Activated CD4-positive, alpha-beta memory T cell treated with anti-CD3 and anti-CD28 coated beads, Interleukin-2, amount 10 ng/mL, durations not matched to agents 7 days and 5 days (primary cell): Measurements from ENCODE around the gene COPS3. TPM values are rescaled to one million over a fixed set of nuclear protein-coding genes. Genes with fewer than 3 reads are reported as not detected.

Source experiments
- CTCF ChIA-PET: fragments of 350-600 bp; sonication (Branson Sonifier 250); formaldehyde crosslinking; loops from one replicate; lab custom pipeline; 2021; ENCODE audit warnings: antibody characterized with exemption, inconsistent platforms; lab: Charles Lee
- POLR2A ChIA-PET: fragments of 350-600 bp; sonication (Branson Sonifier 250); formaldehyde crosslinking; loops from one replicate; lab custom pipeline; 2021; ENCODE audit warnings: antibody characterized with exemption; lab: Charles Lee
- DNase-seq: peaks from one replicate; pipeline ENCODE4 v3.0.0-alpha.2; 2020
- H3K27ac Mint-ChIP-seq: one replicate; pipeline ENCODE4 v1.8.0; 2021; ENCODE audit warnings: mild to moderate bottlenecking, mixed read lengths
- H3K27me3 Mint-ChIP-seq: one replicate; pipeline ENCODE4 v1.8.0; 2021; ENCODE audit warnings: mixed read lengths
- H3K36me3 Mint-ChIP-seq: one replicate; pipeline ENCODE4 v1.8.0; 2021; ENCODE audit warnings: low read depth, mixed read lengths
- H3K4me1 Mint-ChIP-seq: one replicate; pipeline ENCODE4 v1.8.0; 2021; ENCODE audit warnings: mixed read lengths
- H3K4me3 Mint-ChIP-seq: one replicate; pipeline ENCODE4 v1.8.0; 2021; ENCODE audit warnings: mild to moderate bottlenecking, mixed read lengths
- H3K9me3 Mint-ChIP-seq: one replicate; pipeline ENCODE4 v1.8.0; 2021; ENCODE audit warnings: mixed read lengths
- total RNA-seq, 2 experiments: library from RNA; stranded (reverse); gene quantifications; one replicate each; pipeline ENCODE4 v1.2.3, GENCODE V29; 2021

The COPS3 gene
- total RNA-seq, 2 experiments from 2014 or later, result 99.9 to 109 TPM

- DNase-seq, result peak; percentile 68
- ChIA-PET CTCF (interaction anchor here (0.7 to 1.6 kb wide), 4 partner anchors 9 to 64 kb away, joined by 3 read pairs; no protein-coding TSS in a partner anchor), POLR2A (interaction anchor here (0.8 to 6.3 kb wide), 15 partner anchors 10 to 218 kb away, joined by 3 to 49 read pairs (median 5); partner anchors contain the start of genes FLCN and MPRIP)
- Mint-ChIP-seq H3K4me1 (peaks cover 31% of the 10 kb centered on the region), H3K27me3 (no peaks in the 10 kb centered on the region), H3K4me3 (peak overlapping the region; percentile 83), H3K9me3 (no peaks in the 10 kb centered on the region), H3K27ac (peak overlapping the region; percentile 73), H3K36me3 (peaks cover 24% of the 10 kb centered on the region)
These were observed 75.5 kb downstream of the COPS3 start for GRCh38 chr17:17205368-17206123.

GRCh38 chr17:17204635-17205231, 76.3 kb downstream of the COPS3 start:
- no peaks in the 10 kb centered on the region for H3K9me3 Mint-ChIP-seq
- H3K27me3 Mint-ChIP-seq, result no peaks in the 10 kb centered on the region
- H3K36me3 Mint-ChIP-seq, result peaks cover 23% of the 10 kb centered on the region
- DNase-seq, result no peak
- ChIA-PET CTCF (interaction anchor here (1.1 to 1.3 kb wide), 2 partner anchors 27 to 63 kb away, joined by 3 read pairs; no protein-coding TSS in a partner anchor), POLR2A (interaction anchor here (0.8 to 6.3 kb wide), 10 partner anchors 10 to 162 kb away, joined by 3 to 49 read pairs (median 8); partner anchors contain the start of genes FLCN and MPRIP)
- H3K4me3 Mint-ChIP-seq, result peak overlapping the region; percentile 83
- H3K27ac Mint-ChIP-seq, result peak overlapping the region; percentile 73
- H3K4me1 Mint-ChIP-seq, result peaks cover 31% of the 10 kb centered on the region

GRCh38 chr17:17204041-17204591, 76.9 kb downstream of the COPS3 start:
- H3K4me1 Mint-ChIP-seq, result peaks cover 31% of the 10 kb centered on the region
- ChIA-PET POLR2A (interaction anchor here (1.3 to 6.3 kb wide), 5 partner anchors 9 to 31 kb away, joined by 3 to 49 read pairs (median 12); no protein-coding TSS in a partner anchor), CTCF (interaction anchor here (1.1 kb wide), 1 partner anchor 26 kb away, joined by 3 read pairs; no protein-coding TSS in a partner anchor)
- no peaks in the 10 kb centered on the region for H3K9me3 Mint-ChIP-seq
- H3K27ac Mint-ChIP-seq, result peak overlapping the region; percentile 73
- H3K27me3 Mint-ChIP-seq, result no peaks in the 10 kb centered on the region
- peaks cover 23% of the 10 kb centered on the region for H3K36me3 Mint-ChIP-seq
- H3K4me3 Mint-ChIP-seq, result peak overlapping the region; percentile 83
- no peak for DNase-seq

- Mint-ChIP-seq H3K9me3 (no peaks in the 10 kb centered on the region), H3K36me3 (peaks cover 23% of the 10 kb centered on the region), H3K4me3 (no peak overlapping the region), H3K27me3 (no peaks in the 10 kb centered on the region), H3K4me1 (peaks cover 31% of the 10 kb centered on the region), H3K27ac (no peak overlapping the region)
- ChIA-PET POLR2A (interaction anchor here (2.6 to 6.3 kb wide), 2 partner anchors 14 to 27 kb away, joined by 12 to 49 read pairs; no protein-coding TSS in a partner anchor), CTCF (no interaction called here)
- no peak for DNase-seq
These were observed 77.8 kb downstream of the COPS3 start for GRCh38 chr17:17203173-17203730.

- Mint-ChIP-seq H3K9me3 (no peaks in the 10 kb centered on the region), H3K36me3 (peaks cover 26% of the 10 kb centered on the region), H3K4me1 (peaks cover 38% of the 10 kb centered on the region), H3K27ac (no peak overlapping the region), H3K27me3 (no peaks in the 10 kb centered on the region), H3K4me3 (no peak overlapping the region)
- CTCF ChIA-PET, result no interaction called here
- no peak for DNase-seq
- POLR2A ChIA-PET, result interaction anchor here (1.2 to 6.3 kb wide), 2 partner anchors 13 to 24 kb away, joined by 4 to 49 read pairs; no protein-coding TSS in a partner anchor
These were observed 79.1 kb downstream of the COPS3 start for GRCh38 chr17:17201907-17202306.

- Mint-ChIP-seq H3K4me3 (no peak overlapping the region), H3K4me1 (peaks cover 37% of the 10 kb centered on the region), H3K9me3 (no peaks in the 10 kb centered on the region), H3K27ac (peak overlapping the region; percentile 19), H3K36me3 (peaks cover 26% of the 10 kb centered on the region), H3K27me3 (no peaks in the 10 kb centered on the region)
- DNase-seq, result no peak
- ChIA-PET CTCF (interaction anchor here (1.2 to 1.3 kb wide), 2 partner anchors 15 to 25 kb away, joined by 3 to 5 read pairs; no protein-coding TSS in a partner anchor), POLR2A (interaction anchor here (1.2 kb wide), 1 partner anchor 24 kb away, joined by 4 read pairs; no protein-coding TSS in a partner anchor)
These were observed 79.8 kb downstream of the COPS3 start for GRCh38 chr17:17201271-17201670.

GRCh38 chr17:17200831-17201230, 80.2 kb downstream of the COPS3 start:
- DNase-seq, result no peak
- ChIA-PET CTCF (interaction anchor here (1.2 to 1.3 kb wide), 2 partner anchors 15 to 25 kb away, joined by 3 to 5 read pairs; no protein-coding TSS in a partner anchor), POLR2A (interaction anchor here (1.2 kb wide), 1 partner anchor 23 kb away, joined by 4 read pairs; no protein-coding TSS in a partner anchor)
- Mint-ChIP-seq H3K27me3 (no peaks in the 10 kb centered on the region), H3K4me3 (no peak overlapping the region), H3K27ac (peak overlapping the region; percentile 19), H3K9me3 (no peaks in the 10 kb centered on the region), H3K4me1 (peaks cover 36% of the 10 kb centered on the region), H3K36me3 (peaks cover 26% of the 10 kb centered on the region)

- Mint-ChIP-seq H3K4me1 (peaks cover 31% of the 10 kb centered on the region), H3K27me3 (no peaks in the 10 kb centered on the region), H3K9me3 (no peaks in the 10 kb centered on the region), H3K4me3 (no peak overlapping the region), H3K36me3 (peaks cover 26% of the 10 kb centered on the region), H3K27ac (no peak overlapping the region)
- CTCF ChIA-PET, result interaction anchor here (1.2 to 1.3 kb wide), 2 partner anchors 14 to 24 kb away, joined by 3 to 5 read pairs; no protein-coding TSS in a partner anchor
- POLR2A ChIA-PET, result no interaction called here
- DNase-seq, result no peak
These were observed 80.7 kb downstream of the COPS3 start for GRCh38 chr17:17200311-17200710.

GRCh38 chr17:17198281-17198680, 82.8 kb downstream of the COPS3 start:
- DNase-seq, result no peak
- Mint-ChIP-seq H3K4me3 (no peak overlapping the region), H3K27me3 (no peaks in the 10 kb centered on the region), H3K9me3 (no peaks in the 10 kb centered on the region), H3K36me3 (peaks cover 19% of the 10 kb centered on the region), H3K27ac (no peak overlapping the region), H3K4me1 (peaks cover 11% of the 10 kb centered on the region)
- ChIA-PET CTCF (interaction anchor here (0.6 kb wide), 1 partner anchor 57 kb away, joined by 3 read pairs; no protein-coding TSS in a partner anchor), POLR2A (no interaction called here)

- H3K9me3 Mint-ChIP-seq, result no peaks in the 10 kb centered on the region
- peaks cover 9% of the 10 kb centered on the region for H3K36me3 Mint-ChIP-seq
- no peak overlapping the region for H3K27ac Mint-ChIP-seq
- no peak overlapping the region for H3K4me3 Mint-ChIP-seq
- no peaks in the 10 kb centered on the region for H3K27me3 Mint-ChIP-seq
- peaks cover 12% of the 10 kb centered on the region for H3K4me1 Mint-ChIP-seq
- DNase-seq, result no peak
- POLR2A ChIA-PET, result interaction anchor here (0.8 to 1.3 kb wide), 4 partner anchors 9 to 17 kb away, joined by 3 read pairs; no protein-coding TSS in a partner anchor
- CTCF ChIA-PET, result interaction anchor here (1.3 to 1.5 kb wide), 3 partner anchors 9 to 13 kb away, joined by 3 to 4 read pairs (median 3); partner anchors contain the start of gene PLD6
These were observed 84.3 kb downstream of the COPS3 start for GRCh38 chr17:17196776-17197175.
